Testis (tissue), 3 donors: ENCODE measurements around the gene MMP28. TPM values are rescaled to one million over a fixed set of nuclear protein-coding genes. Genes with fewer than 3 reads are reported as not detected.

ENCODE experiments used
- DNase-seq: peaks from one replicate; pipeline ENCODE4 v3.0.0-alpha.2; 2019
- H3K27ac ChIP-seq, 2 donors: fragments of 200-600 bp; sonication (generic); one replicate each; pipeline ENCODE4 v1.5.1; 2019
- H3K27me3 ChIP-seq: fragments of 200-600 bp; sonication (generic); one replicate; pipeline ENCODE4 v1.5.1; 2019
- H3K36me3 ChIP-seq: fragments of 200-600 bp; sonication (generic); one replicate; pipeline ENCODE4 v1.5.1; 2017; ENCODE audit warnings: low read depth; ENCODE audit errors: missing control alignments
- H3K4me1 ChIP-seq: fragments of 200-600 bp; sonication (generic); one replicate; pipeline ENCODE4 v1.5.1; 2019
- H3K4me3 ChIP-seq, 2 donors: fragments of 200-600 bp; sonication (generic); one replicate each; pipeline ENCODE4 v1.5.1; 2017 to 2019
- H3K9me3 ChIP-seq: fragments of 200-600 bp; sonication (generic); one replicate; pipeline ENCODE4 v1.5.1; 2017
- POLR2A ChIP-seq: fragments of 450-650 bp; IDR thresholded peaks from one replicate; pipeline ENCODE4 v1.6.1; 2017; ENCODE audit warnings: antibody characterized with exemption, mild to moderate bottlenecking, moderate library complexity
- WGBS, 2 donors: methylation state at CpG; one replicate each; pipeline ENCODE4 v1.1.5; 2018; 5-methylcytosine and 5-hydroxymethylcytosine counted together
- intact Hi-C: fragments of 100-400 bp; cut with DNase I; formaldehyde crosslinking; loops from one replicate; pipeline ENCODE4 v1.15.1; 2023; ENCODE audit warnings: low total_unique reads
- polyA plus RNA-seq: library from polyadenylated mRNA; stranded (reverse); fragments of 350-450 nt; fragmentation: Illumina TruSeq; extraction: RNeasy Lipid Tissue Mini Kit (QIAGEN cat#74804); gene quantifications from one replicate; pipeline ENCODE4 v1.2.3, GENCODE V29; 2014; ENCODE audit warnings: low read depth, low replicate concordance; ENCODE audit not compliant: insufficient read depth
- total RNA-seq, 2 donors: library from RNA; depleted of rRNA; stranded (reverse); fragments of >200 nt; gene quantifications; one replicate each; pipeline ENCODE4 v1.2.3, GENCODE V29; 2016
- TF ChIP-seq, protein P1 (sequence below), 3 experiments: fragments of 450-650 bp in 2 of 3; fragments of 200-600 bp in 1 of 3; sonication (generic) in 1 of 3; IDR thresholded peaks; one replicate each; pipeline ENCODE4 v1.5.1; 2016 to 2019; ENCODE audit warnings: antibody characterized with exemption in 3 of 3, mild to moderate bottlenecking in 2 of 3, moderate library complexity in 1 of 3

MMP28 gene
- total and polyA plus RNA-seq, 3 donors from 2014 or later = 78.3 to 237 (median 179) TPM

DNA sequence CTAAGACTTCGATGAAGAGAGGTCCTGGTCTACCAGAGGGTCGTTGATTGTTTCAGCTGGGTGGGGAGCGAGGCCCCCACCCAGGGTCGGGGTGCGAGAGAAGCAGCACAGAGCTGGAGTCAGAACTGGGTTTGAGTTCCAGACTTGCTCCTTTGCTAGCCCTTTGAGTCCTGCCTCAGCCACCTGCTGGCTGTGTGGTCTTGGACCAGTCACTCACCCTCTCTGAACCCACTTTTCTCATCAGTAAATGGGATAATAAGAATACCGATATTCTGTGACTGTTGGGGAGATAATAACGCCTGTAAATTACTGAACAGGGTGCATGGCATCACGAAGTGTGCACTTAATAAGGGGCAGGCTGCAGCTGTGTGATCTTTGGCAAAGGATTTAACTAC, 427 bp upstream of the MMP28 start:
- WGBS, 2 donors = 20% methylated on average over 6 to 8 of the region's 8 CpGs
- Histone ChIP-seq H3K4me3 (peak overlapping the region; percentile 59 to 74), H3K4me1 (peaks cover 43% of the 10 kb centered on the region), H3K27ac (peak overlapping the region in 1 of 2 donors; percentile 64), H3K36me3 (no peaks in the 10 kb centered on the region), H3K9me3 (no peaks in the 10 kb centered on the region), H3K27me3 (no peaks in the 10 kb centered on the region)
- TF ChIP-seq POLR2A = no peak
- TF ChIP-seq, protein P1, sequence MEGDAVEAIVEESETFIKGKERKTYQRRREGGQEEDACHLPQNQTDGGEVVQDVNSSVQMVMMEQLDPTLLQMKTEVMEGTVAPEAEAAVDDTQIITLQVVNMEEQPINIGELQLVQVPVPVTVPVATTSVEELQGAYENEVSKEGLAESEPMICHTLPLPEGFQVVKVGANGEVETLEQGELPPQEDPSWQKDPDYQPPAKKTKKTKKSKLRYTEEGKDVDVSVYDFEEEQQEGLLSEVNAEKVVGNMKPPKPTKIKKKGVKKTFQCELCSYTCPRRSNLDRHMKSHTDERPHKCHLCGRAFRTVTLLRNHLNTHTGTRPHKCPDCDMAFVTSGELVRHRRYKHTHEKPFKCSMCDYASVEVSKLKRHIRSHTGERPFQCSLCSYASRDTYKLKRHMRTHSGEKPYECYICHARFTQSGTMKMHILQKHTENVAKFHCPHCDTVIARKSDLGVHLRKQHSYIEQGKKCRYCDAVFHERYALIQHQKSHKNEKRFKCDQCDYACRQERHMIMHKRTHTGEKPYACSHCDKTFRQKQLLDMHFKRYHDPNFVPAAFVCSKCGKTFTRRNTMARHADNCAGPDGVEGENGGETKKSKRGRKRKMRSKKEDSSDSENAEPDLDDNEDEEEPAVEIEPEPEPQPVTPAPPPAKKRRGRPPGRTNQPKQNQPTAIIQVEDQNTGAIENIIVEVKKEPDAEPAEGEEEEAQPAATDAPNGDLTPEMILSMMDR (IDR thresholded peaks at IDR 0.05) = no peak
- DNase-seq = no peak
- intact Hi-C loops = no loop called here

GRCh38 chr17:35793257-35793656, 2.2 kb downstream of the MMP28 start:
- Histone ChIP-seq H3K27ac (no peak overlapping the region), H3K4me3 (no peak overlapping the region)
- no peak for DNase-seq

GRCh38 chr17:35791681-35792350, 3.6 kb downstream of the MMP28 start:
- TF ChIP-seq POLR2A = no peak
- TF ChIP-seq, protein P1 (IDR thresholded peaks at IDR 0.05) = no peak

More at GRCh38 chr17:35793257-35793656, 2.2 kb downstream of the MMP28 start:
- TF ChIP-seq POLR2A = no peak
- TF ChIP-seq, protein P1 (IDR thresholded peaks at IDR 0.05) = no peak
- Histone ChIP-seq H3K4me1 (peaks cover 30% of the 10 kb centered on the region), H3K9me3 (no peaks in the 10 kb centered on the region), H3K27me3 (no peaks in the 10 kb centered on the region), H3K36me3 (no peaks in the 10 kb centered on the region)
- intact Hi-C loops = no loop called here
- WGBS, 2 donors = 59 to 71% methylated on average over 3 of the region's 3 CpGs

GRCh38 chr17:35790841-35791240, 4.6 kb downstream of the MMP28 start:
- intact Hi-C loops = no loop called here
- Histone ChIP-seq H3K36me3 (no peaks in the 10 kb centered on the region), H3K27me3 (no peaks in the 10 kb centered on the region), H3K27ac (peak overlapping the region in 1 of 2 donors; percentile 19), H3K4me1 (peaks cover 28% of the 10 kb centered on the region), H3K9me3 (no peaks in the 10 kb centered on the region), H3K4me3 (no peak overlapping the region)
- no peak for DNase-seq
- 94 to 98% methylated on average over 3 of the region's 3 CpGs for WGBS, 2 donors
- TF ChIP-seq POLR2A = no peak
- TF ChIP-seq, protein P1 (IDR thresholded peaks at IDR 0.05) = no peak

More at GRCh38 chr17:35791681-35792350, 3.6 kb downstream of the MMP28 start:
- H3K9me3 ChIP-seq = no peaks in the 10 kb centered on the region
- peaks cover 27% of the 10 kb centered on the region for H3K4me1 ChIP-seq
- no peak overlapping the region for H3K4me3 ChIP-seq
- 56 to 91% methylated on average over 9 of the region's 9 CpGs for WGBS, 2 donors
- H3K36me3 ChIP-seq = no peaks in the 10 kb centered on the region
- no peaks in the 10 kb centered on the region for H3K27me3 ChIP-seq
- intact Hi-C loops = no loop called here
- DNase-seq = no peak
- peak overlapping the region in 1 of 2 donors; percentile 19 for H3K27ac ChIP-seq
